KOPT-K1 (cell line): Measurements from ENCODE around the gene TUBB2B.
A peak's percentile ranks its signal among the peaks of the same experiment; 100 is the strongest.

ENCODE experiments used
- H3K27ac ChIP-seq: fragments of 200-600 bp; sonication (generic); 2 replicates; pipeline ENCODE4 v1.5.1; 2016; ENCODE audit warnings: antibody characterized with exemption, mild to moderate bottlenecking, low read depth, low read length; ENCODE audit not compliant: poor library complexity, severe bottlenecking
- H3K36me3 ChIP-seq: fragments of 200-600 bp; sonication (generic); 2 replicates; pipeline ENCODE4 v1.5.1; 2017; ENCODE audit warnings: antibody characterized with exemption, mild to moderate bottlenecking, low read length, moderate library complexity; ENCODE audit not compliant: insufficient read depth
- H3K9me3 ChIP-seq: fragments of 200-600 bp; sonication (generic); 2 replicates; pipeline ENCODE4 v1.5.1; 2017; ENCODE audit warnings: antibody characterized with exemption, low read length, mild to moderate bottlenecking; ENCODE audit not compliant: insufficient read depth, poor library complexity, severe bottlenecking

TUBB2B gene

DNA sequence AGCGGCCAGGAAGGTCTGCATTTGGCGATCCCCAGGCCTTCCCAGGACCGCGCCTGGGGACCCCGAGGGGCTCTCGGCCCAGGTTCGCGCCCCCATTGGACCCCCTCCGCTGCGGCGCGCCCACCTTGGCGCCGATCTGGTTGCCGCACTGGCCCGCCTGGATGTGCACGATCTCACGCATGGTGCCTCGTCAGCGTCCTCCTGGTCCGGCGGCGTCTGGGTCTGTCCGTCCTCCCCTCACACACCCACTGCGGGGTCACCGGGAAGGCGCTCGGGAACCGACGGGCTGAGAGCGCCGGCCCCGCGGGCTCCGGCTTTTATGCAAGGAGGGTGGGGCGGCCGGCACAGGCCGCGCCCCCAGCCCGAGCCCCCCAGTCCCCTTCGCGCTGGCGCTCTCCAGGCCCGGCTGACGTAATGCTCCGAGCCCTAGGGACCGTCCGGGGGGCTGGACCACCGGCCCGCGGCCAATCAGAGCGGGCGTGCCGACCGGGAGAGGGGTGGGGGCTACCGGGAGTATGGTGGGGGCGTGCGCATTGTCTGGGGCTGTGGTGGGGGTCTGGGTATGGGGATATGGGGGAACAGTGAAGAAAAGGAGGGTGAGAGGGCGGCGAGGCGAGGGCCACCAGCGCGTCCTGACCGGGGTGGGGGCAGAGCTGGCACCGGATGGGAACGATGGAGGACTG, at the start of gene TUBB2B:
TUBB2B (minus strand) TSS at position 291 of the 683 bp plus-strand sequence; CDS start at position 181, 110 bp downstream.
- no peaks in the 10 kb centered on the region for H3K36me3 ChIP-seq
- no peak within 1 kb of the TSS for H3K27ac ChIP-seq
- H3K9me3 ChIP-seq: no peaks in the 10 kb centered on the region

GRCh38 chr6:3277251-3277650, 49.8 kb upstream of the TUBB2B start:
- no peaks in the 10 kb centered on the region for H3K9me3 ChIP-seq
- peaks cover 49% of the 10 kb centered on the region for H3K36me3 ChIP-seq
- H3K27ac ChIP-seq: no peak overlapping the region

DNA sequence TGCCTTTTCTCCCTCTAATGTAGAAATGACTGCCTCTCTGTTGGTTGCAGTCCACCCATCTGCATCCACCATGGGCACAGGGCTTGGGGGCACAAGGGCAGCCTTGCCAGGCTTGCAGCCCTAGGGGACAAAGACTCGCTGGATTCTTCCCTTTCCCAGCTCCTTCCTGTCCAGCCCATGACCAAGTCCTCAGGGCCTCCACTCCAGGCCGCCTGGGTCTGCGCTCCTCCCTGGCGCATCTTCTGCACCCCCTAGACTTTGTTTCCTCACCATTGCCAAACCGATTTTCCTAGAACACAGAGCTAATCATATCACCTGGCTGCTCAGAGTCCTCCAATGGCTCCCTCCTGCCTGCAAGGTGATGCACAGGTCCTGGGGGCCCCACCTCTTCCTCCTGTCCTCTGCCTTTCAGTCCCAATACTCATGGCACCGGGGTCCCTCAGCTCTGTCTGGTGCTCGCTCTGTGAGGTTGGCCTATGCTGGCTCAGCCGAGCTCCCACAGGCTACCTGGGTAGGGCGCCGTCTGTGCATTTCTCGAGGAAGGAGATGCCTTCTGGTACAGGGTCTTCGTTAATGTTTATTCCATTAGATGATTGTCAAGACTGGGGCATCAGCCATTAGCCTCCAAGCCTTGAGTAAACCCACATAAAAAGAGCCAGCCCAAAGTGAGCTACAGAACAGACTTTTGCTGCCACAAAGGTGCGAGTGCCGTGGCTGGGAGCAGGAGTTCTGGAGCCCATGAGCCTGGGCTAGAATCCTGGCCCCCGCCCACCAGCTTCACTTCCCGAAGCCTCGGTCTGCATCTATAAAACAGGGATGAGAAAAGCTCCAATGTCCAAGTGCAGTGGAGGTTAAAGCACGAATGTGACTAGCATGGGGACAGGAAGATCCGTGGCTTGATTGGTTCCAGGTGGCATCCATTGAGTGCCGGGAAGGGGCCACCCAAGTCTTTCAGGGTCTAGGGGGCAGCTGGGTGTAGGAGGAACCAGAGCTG, 49.0 kb upstream of the TUBB2B start:
- Histone ChIP-seq H3K9me3 (no peaks in the 10 kb centered on the region), H3K27ac (no peak overlapping the region), H3K36me3 (peaks cover 49% of the 10 kb centered on the region)

DNA sequence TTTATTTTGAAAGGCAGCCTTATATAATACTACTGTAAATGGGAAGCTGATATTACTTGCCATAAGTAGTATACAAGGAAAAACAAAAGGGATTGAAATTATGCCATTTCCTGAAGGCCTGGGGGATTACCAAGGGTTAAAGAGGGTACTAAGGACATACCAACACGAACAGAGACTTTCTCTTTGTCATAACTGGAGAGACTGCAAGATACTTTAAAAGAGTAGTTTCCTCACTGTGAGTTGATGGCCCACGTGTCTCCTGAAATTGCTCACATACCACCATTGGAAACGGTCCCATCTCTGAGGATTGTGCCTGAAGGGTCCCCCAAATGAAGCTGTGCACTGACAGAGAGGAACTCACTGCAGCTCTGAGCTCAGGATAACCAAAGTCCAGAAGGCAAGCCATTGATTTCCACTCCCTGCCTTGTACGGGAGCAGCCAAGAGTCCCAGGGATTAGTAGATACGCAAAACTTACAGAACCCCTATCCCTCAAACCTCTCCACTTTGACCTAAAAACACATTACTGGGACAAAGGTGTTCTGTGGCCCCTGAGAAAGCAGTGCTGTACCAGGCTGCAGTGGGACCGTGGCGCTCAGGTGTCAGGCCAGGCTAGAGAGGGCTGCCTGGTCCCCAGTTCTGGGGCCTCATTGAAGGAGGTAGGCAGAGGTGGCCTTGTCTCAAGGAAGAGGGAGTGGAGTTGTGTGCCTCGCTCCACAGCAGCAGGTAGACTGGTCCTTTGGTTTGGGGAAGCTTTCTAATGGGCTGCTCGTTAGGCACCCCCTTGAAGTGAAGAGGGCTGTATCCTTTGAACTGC, 46.5 kb upstream of the TUBB2B start:
- Histone ChIP-seq H3K27ac (no peak overlapping the region), H3K36me3 (peaks cover 65% of the 10 kb centered on the region), H3K9me3 (no peaks in the 10 kb centered on the region)

DNA sequence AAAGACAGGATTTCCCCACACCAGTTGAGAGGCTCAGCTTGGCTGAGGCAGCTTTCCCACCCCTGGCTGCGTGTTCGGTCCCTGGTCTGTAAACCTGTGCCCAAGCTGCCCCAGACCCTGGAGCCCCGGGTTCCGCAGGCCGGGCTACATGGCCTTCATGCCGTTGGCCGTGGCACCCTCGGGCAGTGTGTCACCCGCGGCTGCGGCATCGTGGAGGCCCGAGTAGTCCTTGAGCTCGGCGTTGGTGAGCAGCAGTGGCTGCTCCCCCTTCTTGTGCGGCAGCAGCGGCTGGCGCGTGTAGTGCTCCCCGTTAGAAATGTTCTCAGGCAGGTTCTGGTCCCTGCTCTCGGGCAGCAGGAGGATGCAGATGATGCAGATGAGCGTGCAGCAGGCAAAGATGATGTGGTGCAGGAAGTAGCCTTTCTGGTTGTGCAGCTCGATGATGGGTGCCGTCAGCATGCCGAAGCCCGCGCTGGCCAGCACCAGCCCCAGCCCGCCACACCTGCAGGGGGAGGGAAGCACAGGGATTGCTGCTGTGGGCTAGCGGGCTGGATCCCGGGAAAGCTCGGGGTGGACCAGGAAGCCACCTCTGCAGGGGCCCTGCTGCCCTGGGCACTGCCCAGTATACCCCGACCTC, 45.6 kb upstream of the TUBB2B start:
- H3K27ac ChIP-seq: no peak overlapping the region
- H3K9me3 ChIP-seq: no peaks in the 10 kb centered on the region
- peaks cover 72% of the 10 kb centered on the region for H3K36me3 ChIP-seq

- H3K36me3 ChIP-seq: peaks cover 75% of the 10 kb centered on the region
- H3K27ac ChIP-seq: no peak overlapping the region
- H3K9me3 ChIP-seq: no peaks in the 10 kb centered on the region
These were observed 44.3 kb upstream of the TUBB2B start for GRCh38 chr6:3271756-3272155.

DNA sequence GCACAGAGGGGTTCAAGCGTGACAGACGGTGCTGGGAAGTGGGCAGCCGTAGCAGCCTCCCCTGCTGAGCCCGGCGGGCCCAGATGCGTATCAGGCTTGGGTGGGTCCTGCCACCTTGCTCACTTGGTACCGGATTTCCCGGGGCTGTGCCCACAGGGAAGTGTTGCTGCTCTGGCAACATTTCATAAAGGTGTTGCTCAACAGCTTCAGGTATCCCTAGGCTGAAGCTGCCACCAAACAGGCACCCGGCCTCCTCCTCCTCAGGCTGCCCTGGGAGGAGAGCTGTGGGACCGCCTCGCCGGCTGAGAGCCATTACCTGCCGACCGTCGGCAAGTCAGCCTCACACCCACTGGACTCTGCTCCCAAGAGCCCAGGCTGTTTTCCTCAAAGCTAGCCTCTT, 42.8 kb upstream of the TUBB2B start:
- Histone ChIP-seq H3K36me3 (peaks cover 88% of the 10 kb centered on the region), H3K27ac (no peak overlapping the region)

GRCh38 chr6:3269281-3269975, 42.0 kb upstream of the TUBB2B start:
- Histone ChIP-seq H3K27ac (no peak overlapping the region), H3K9me3 (no peaks in the 10 kb centered on the region), H3K36me3 (peaks cover 95% of the 10 kb centered on the region)

More for the DNA sequence above, 42.8 kb upstream of the TUBB2B start:
- H3K9me3 ChIP-seq: no peaks in the 10 kb centered on the region

- H3K9me3 ChIP-seq: no peaks in the 10 kb centered on the region
- peaks cover 95% of the 10 kb centered on the region for H3K36me3 ChIP-seq
- H3K27ac ChIP-seq: no peak overlapping the region
These were observed 41.2 kb upstream of the TUBB2B start for GRCh38 chr6:3268680-3269079.

DNA sequence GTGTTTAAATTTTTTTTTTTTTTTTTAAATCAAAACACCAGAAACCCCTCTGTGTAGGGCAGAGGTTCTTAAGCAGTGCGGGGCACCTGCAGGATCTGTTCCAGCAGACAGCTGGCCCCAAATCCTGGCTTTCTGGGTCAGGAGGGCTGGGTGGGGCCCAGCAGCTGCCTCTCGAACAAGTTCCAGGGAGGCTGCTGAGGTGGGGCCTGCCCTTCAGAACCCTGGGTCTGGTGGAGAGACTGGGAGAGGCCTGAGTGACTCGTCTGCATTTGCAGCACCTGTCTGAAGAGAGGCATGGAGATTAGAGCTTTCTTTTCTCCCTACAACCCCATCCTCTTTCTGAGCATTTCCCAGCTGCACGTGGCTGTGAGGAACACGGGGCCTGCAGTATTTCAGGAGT, 39.7 kb upstream of the TUBB2B start:
- H3K36me3 ChIP-seq: peaks cover 93% of the 10 kb centered on the region
- no peak overlapping the region for H3K27ac ChIP-seq
- H3K9me3 ChIP-seq: no peaks in the 10 kb centered on the region

- H3K27ac ChIP-seq: no peak overlapping the region
- peaks cover 93% of the 10 kb centered on the region for H3K36me3 ChIP-seq
- H3K9me3 ChIP-seq: no peaks in the 10 kb centered on the region
These were observed 38.7 kb upstream of the TUBB2B start for GRCh38 chr6:3266170-3266569.

DNA sequence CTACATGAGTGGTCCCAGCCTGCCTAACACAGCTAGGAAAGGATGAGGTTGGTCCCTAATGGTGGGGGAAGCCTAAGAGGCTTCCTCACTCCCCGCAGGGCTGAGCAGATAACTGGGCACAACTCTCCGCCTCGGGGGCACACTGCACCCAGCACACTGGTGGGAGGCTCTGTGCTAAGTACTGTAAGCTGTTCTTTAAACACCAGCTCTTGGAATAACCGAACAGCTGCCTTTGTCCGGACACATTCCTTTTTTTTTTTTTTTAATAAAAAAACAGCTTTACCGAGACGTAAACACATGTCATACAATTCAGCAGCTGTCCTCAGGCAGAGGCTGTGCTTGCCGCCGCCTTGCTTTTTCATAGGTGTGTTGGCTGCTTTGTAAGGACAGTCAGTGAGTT, 38.2 kb upstream of the TUBB2B start:
- Histone ChIP-seq H3K27ac (no peak overlapping the region), H3K9me3 (no peaks in the 10 kb centered on the region), H3K36me3 (peaks cover 93% of the 10 kb centered on the region)

GRCh38 chr6:3264356-3264755, 36.9 kb upstream of the TUBB2B start:
- Histone ChIP-seq H3K36me3 (peaks cover 80% of the 10 kb centered on the region), H3K27ac (no peak overlapping the region), H3K9me3 (no peaks in the 10 kb centered on the region)

GRCh38 chr6:3263096-3263495, 35.6 kb upstream of the TUBB2B start:
- Histone ChIP-seq H3K36me3 (peaks cover 68% of the 10 kb centered on the region), H3K27ac (peak overlapping the region; percentile 4), H3K9me3 (no peaks in the 10 kb centered on the region)
